Neural cell (in vitro differentiated cells): ENCODE results near the gene ASB1.

Source experiments
- EZH2 ChIP-seq: fragments of 200-600, 300-800 bp; shearing (Covaris generic), sonication (generic); IDR thresholded peaks from 2 replicates; pipeline ENCODE4 v1.6.1; 2014; ENCODE audit warnings: antibody characterized with exemption, low read length, borderline replicate concordance, mild to moderate bottlenecking; ENCODE audit not compliant: insufficient read depth, poor library complexity, severe bottlenecking
- POLR2AphosphoS5 ChIP-seq: IDR thresholded peaks from 2 replicates; pipeline ENCODE4 v1.6.1; 2012
- RAD21 ChIP-seq: fragments of 450-650 bp; conservative IDR thresholded peaks from 2 replicates; pipeline ENCODE4 v1.6.1; 2014; ENCODE audit warnings: antibody characterized with exemption, mild to moderate bottlenecking, moderate library complexity
- SMC3 ChIP-seq: fragments of 450-650 bp; conservative IDR thresholded peaks from 2 replicates; pipeline ENCODE4 v1.6.1; 2014; ENCODE audit warnings: antibody characterized with exemption, mild to moderate bottlenecking, moderate library complexity; ENCODE audit not compliant: poor library complexity
- TAF1 ChIP-seq: IDR thresholded peaks from 2 replicates; pipeline ENCODE4 v1.6.1; 2012; ENCODE audit warnings: low read depth
- TF ChIP-seq, protein P1 (sequence below): fragments of 450-650 bp; IDR thresholded peaks from 2 replicates; pipeline ENCODE4 v1.5.1; 2014; ENCODE audit warnings: antibody characterized with exemption, mild to moderate bottlenecking, moderate library complexity; ENCODE audit not compliant: poor library complexity, severe bottlenecking
- TF ChIP-seq, protein P2 (sequence below): IDR thresholded peaks from 2 replicates; pipeline ENCODE4 v1.6.1; 2012; ENCODE audit warnings: borderline replicate concordance

GRCh38 chr2:238418999-238419546 is 7.7 kb upstream of the ASB1 start:
- TF ChIP-seq, protein P1, sequence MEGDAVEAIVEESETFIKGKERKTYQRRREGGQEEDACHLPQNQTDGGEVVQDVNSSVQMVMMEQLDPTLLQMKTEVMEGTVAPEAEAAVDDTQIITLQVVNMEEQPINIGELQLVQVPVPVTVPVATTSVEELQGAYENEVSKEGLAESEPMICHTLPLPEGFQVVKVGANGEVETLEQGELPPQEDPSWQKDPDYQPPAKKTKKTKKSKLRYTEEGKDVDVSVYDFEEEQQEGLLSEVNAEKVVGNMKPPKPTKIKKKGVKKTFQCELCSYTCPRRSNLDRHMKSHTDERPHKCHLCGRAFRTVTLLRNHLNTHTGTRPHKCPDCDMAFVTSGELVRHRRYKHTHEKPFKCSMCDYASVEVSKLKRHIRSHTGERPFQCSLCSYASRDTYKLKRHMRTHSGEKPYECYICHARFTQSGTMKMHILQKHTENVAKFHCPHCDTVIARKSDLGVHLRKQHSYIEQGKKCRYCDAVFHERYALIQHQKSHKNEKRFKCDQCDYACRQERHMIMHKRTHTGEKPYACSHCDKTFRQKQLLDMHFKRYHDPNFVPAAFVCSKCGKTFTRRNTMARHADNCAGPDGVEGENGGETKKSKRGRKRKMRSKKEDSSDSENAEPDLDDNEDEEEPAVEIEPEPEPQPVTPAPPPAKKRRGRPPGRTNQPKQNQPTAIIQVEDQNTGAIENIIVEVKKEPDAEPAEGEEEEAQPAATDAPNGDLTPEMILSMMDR, result no peak
- TF ChIP-seq EZH2 (no peak), POLR2AphosphoS5 (no peak), SMC3 (no peak), RAD21 (no peak), TAF1 (no peak)
- TF ChIP-seq, protein P2, sequence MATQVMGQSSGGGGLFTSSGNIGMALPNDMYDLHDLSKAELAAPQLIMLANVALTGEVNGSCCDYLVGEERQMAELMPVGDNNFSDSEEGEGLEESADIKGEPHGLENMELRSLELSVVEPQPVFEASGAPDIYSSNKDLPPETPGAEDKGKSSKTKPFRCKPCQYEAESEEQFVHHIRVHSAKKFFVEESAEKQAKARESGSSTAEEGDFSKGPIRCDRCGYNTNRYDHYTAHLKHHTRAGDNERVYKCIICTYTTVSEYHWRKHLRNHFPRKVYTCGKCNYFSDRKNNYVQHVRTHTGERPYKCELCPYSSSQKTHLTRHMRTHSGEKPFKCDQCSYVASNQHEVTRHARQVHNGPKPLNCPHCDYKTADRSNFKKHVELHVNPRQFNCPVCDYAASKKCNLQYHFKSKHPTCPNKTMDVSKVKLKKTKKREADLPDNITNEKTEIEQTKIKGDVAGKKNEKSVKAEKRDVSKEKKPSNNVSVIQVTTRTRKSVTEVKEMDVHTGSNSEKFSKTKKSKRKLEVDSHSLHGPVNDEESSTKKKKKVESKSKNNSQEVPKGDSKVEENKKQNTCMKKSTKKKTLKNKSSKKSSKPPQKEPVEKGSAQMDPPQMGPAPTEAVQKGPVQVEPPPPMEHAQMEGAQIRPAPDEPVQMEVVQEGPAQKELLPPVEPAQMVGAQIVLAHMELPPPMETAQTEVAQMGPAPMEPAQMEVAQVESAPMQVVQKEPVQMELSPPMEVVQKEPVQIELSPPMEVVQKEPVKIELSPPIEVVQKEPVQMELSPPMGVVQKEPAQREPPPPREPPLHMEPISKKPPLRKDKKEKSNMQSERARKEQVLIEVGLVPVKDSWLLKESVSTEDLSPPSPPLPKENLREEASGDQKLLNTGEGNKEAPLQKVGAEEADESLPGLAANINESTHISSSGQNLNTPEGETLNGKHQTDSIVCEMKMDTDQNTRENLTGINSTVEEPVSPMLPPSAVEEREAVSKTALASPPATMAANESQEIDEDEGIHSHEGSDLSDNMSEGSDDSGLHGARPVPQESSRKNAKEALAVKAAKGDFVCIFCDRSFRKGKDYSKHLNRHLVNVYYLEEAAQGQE, result no peak
